Measurements from ENCODE around the gene AGBL3. TPM values are rescaled to one million over a fixed set of nuclear protein-coding genes. Genes with fewer than 3 reads are reported as not detected.

AGBL3 gene
- total and polyA plus RNA-seq, 7 donors: 0.51 to 3.5 (median 1.3) TPM

DNA sequence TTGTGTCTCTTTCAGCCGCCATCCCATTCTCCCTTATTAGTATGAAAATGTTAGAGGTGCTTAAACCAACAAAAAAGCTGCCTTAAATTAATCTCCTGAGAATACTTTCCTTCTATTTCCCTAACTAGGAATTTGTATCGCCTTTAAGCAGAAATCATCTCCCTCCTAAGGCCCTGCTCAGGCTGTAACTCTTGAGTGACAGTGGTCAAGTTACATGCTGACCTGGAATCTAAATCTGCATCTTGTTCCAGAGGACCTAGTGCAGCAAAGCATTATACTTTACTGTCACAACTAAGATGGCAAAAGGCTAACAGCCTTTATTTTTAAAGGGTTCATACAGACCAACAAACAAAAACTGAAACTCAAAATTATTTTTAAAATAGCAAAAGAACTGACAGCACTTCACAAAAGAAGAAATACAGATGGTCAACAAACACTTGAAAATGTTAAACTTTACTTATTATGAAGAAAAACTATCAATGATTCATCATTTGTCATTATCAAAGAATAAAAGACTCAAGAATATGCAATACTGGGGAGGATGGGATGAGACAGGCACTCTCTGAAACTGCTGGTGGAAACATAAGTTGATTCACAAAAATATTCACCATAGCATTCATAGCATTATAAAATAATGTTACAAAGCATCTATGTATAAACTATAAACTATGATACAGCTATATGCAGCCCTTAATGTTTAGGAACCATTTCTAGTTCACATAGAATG is 173.2 kb downstream of the AGBL3 start:
- H3K36me3 ChIP-seq (ENCODE audit: insufficient read depth in 1 of 2, low read depth in 1 of 2): peaks cover 0 to 19% of the 10 kb centered on the region in 2 donors
- ATAC-seq (peak; percentile 52 to 76 (median 62)), DNase-seq (no peak)
- H3K27ac ChIP-seq: peak overlapping the region; percentile 100
- 40 to 55% (median 43%) methylated on average over 2 of the region's 2 CpGs for WGBS, 3 donors
- H3K9me3 ChIP-seq: peaks cover 11% of the 10 kb centered on the region
- peaks cover 77% of the 10 kb centered on the region for H3K4me1 ChIP-seq
- TF ChIP-seq CTCF (IDR thresholded peaks at IDR 0.05): no peak
- intact Hi-C loops (cut with DNase I): loop anchor here (10.0 kb wide), 3 partner anchors 175 to 625 kb away; partner anchors contain the start of genes AGBL3 (in 1 of the 2) and AKR1B15 (in 1 of the 2)
- peak overlapping the region; percentile 57 for H3K4me3 ChIP-seq
- no peaks in the 10 kb centered on the region for H3K27me3 ChIP-seq (ENCODE audit: insufficient read depth in 3 of 3, low read length in 2 of 3)

GRCh38 chr7:135160098-135160857 is 174.0 kb downstream of the AGBL3 start:
- Histone ChIP-seq H3K27me3 (ENCODE audit: insufficient read depth in 3 of 3, low read length in 2 of 3) (no peaks in the 10 kb centered on the region), H3K4me1 (peaks cover 80% of the 10 kb centered on the region), H3K9me3 (peaks cover 11% of the 10 kb centered on the region), H3K36me3 (ENCODE audit: insufficient read depth in 1 of 2, low read depth in 1 of 2) (peaks cover 0 to 22% of the 10 kb centered on the region in 2 donors), H3K27ac (peak overlapping the region; percentile 100), H3K4me3 (peak overlapping the region; percentile 57)
- 52 to 65% (median 62%) methylated on average over 5 of the region's 5 CpGs for WGBS, 3 donors
- intact Hi-C loops (cut with DNase I): loop anchor here (10.0 kb wide), 3 partner anchors 175 to 625 kb away; partner anchors contain the start of genes AGBL3 (in 1 of the 2) and AKR1B15 (in 1 of the 2)
- TF ChIP-seq CTCF (IDR thresholded peaks at IDR 0.05): no peak
- no peak for ATAC-seq
- DNase-seq: no peak

DNA sequence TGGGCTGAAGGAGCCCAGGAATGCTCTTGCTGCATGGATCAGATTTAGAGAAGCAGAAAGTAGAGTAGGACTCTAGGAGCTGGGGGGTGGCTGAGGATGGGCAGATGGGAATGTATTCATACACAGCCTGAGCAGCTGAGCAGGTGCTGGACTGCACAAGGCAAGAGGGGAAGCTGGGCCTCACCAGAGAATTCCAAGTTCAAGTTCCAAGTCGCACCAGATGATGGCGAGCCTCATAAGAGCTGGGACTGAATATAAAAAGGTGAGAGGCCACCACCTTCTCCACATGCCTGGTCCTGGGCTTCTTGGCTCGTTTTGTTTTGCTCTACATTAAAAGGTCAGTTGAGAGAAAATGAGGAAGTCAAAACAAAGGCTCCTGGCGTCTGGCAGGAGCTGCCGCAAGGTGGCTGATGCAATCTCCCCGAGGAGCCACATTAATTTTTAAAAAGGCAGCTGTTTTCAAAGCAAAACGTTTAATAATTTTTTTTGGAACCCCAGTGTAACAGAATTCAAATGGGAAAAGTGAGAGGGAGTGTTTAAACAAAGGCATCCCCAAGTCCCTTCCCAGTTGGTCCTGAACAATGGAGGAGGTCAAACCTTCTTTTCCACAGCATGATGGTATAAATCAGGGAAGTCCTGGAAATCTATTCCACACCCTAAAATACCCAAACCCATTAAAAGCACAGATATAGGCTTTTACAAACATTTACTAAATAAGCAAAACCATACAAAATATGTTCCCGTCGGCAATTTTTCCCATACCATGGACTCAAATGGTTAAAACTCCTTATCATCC is 174.7 kb downstream of the AGBL3 start:
- intact Hi-C loops (cut with DNase I): loop anchor here (10.0 kb wide), 3 partner anchors 176 to 626 kb away; partner anchors contain the start of genes AGBL3 (in 1 of the 2) and AKR1B15 (in 1 of the 2)
- DNase-seq (no peak), ATAC-seq (no peak)
- H3K4me3 ChIP-seq: peak overlapping the region; percentile 57
- H3K36me3 ChIP-seq (ENCODE audit: insufficient read depth in 1 of 2, low read depth in 1 of 2): peaks cover 0 to 29% of the 10 kb centered on the region in 2 donors
- 29 to 55% (median 36%) methylated on average over 9 of the region's 9 CpGs for WGBS, 3 donors
- peak overlapping the region; percentile 100 for H3K27ac ChIP-seq
- peaks cover 6% of the 10 kb centered on the region for H3K9me3 ChIP-seq
- no peak for TF ChIP-seq CTCF (IDR thresholded peaks at IDR 0.05)
- H3K27me3 ChIP-seq (ENCODE audit: insufficient read depth in 3 of 3, low read length in 2 of 3): no peaks in the 10 kb centered on the region
- H3K4me1 ChIP-seq: peaks cover 88% of the 10 kb centered on the region

- Histone ChIP-seq H3K9me3 (no peaks in the 10 kb centered on the region), H3K36me3 (ENCODE audit: insufficient read depth in 1 of 2, low read depth in 1 of 2) (peaks cover 0 to 35% of the 10 kb centered on the region in 2 donors), H3K27me3 (ENCODE audit: insufficient read depth in 3 of 3, low read length in 2 of 3) (no peaks in the 10 kb centered on the region), H3K4me1 (peaks cover 91% of the 10 kb centered on the region), H3K27ac (peak overlapping the region; percentile 100), H3K4me3 (peak overlapping the region; percentile 57)
- intact Hi-C loops (cut with DNase I): loop anchor here (10.0 kb wide), 3 partner anchors 177 to 627 kb away; partner anchors contain the start of genes AGBL3 (in 1 of the 2) and AKR1B15 (in 1 of the 2)
- no peak for TF ChIP-seq CTCF (IDR thresholded peaks at IDR 0.05)
- DNase-seq (no peak), ATAC-seq (no peak)
- WGBS, 3 donors: 64 to 72% (median 70%) methylated on average over 6 of the region's 6 CpGs
These were observed 175.4 kb downstream of the AGBL3 start for GRCh38 chr7:135161669-135162068.
